Fibroblast of lung (primary cell): ENCODE results near the gene SH3TC2.

ENCODE experiments used
- CTCF ChIP-seq, 2 donors: IDR thresholded peaks in 1 of 2; conservative IDR thresholded peaks in 1 of 2; 1 replicate in 1 of 2; 2 replicates in 1 of 2; pipeline ENCODE4 v1.5.1; 2011 to 2012; ENCODE audit warnings: low read length in 2 of 2, control low read depth in 1 of 2, inconsistent platforms in 1 of 2, low read depth in 1 of 2, mild to moderate bottlenecking in 1 of 2
- EZH2 ChIP-seq: IDR thresholded peaks from 2 replicates; pipeline ENCODE4 v1.5.1; 2012; ENCODE audit warnings: low read length, control low read depth, mild to moderate bottlenecking; ENCODE audit errors: missing control alignments

- TF ChIP-seq CTCF (conservative IDR thresholded peaks at IDR 0.05 in 1 of 2, IDR thresholded peaks at IDR 0.05 in 1 of 2; ENCODE audit: low read depth in 1 of 2, low read length in 2 of 2) (no peak), EZH2 (no peak)
Observed at GRCh38 chr5:149093625-149094024, 30.8 kb upstream of the SH3TC2 start.
